Gastrocnemius medialis (tissue), 4 donors: ENCODE measurements around the gene NRL.

ENCODE experiments used
- CTCF ChIP-seq, 5 experiments: fragments of 450-650 bp in 3 of 5; fragments of 200-600 bp in 2 of 5; sonication (generic) in 2 of 5; IDR thresholded peaks in 4 of 5; conservative IDR thresholded peaks in 1 of 5; 1 replicate in 4 of 5; 2 replicates in 1 of 5; pipeline ENCODE4 v1.5.1; 2016 to 2019; ENCODE audit warnings: antibody characterized with exemption in 5 of 5, mild to moderate bottlenecking in 3 of 5, moderate library complexity in 3 of 5
- POLR2A ChIP-seq, 2 donors: fragments of 450-650 bp; IDR thresholded peaks; one replicate each; pipeline ENCODE4 v1.6.1; 2017; ENCODE audit warnings: antibody characterized with exemption in 2 of 2, mild to moderate bottlenecking in 2 of 2, moderate library complexity in 2 of 2

- TF ChIP-seq CTCF (IDR thresholded peaks at IDR 0.05 in 4 of 5, conservative IDR thresholded peaks at IDR 0.05 in 1 of 5) (no peak), POLR2A (IDR thresholded peaks at IDR 0.05) (no peak)
Measured at GRCh38 chr14:24080888-24081738, 33.6 kb downstream of the NRL start.
